Activated CD4-positive, alpha-beta T cell treated with anti-CD3 and anti-CD28 coated beads, Interleukin-2, amount 50 U/mL, for 1 hour (primary cell): ENCODE data around the gene TUBB1.
"Not testable (repeated sequence)": the region's sequence is repeated elsewhere in the genome, so short reads cannot be mapped to it uniquely, and the experiment has no call there.

Source experiments
- DNase-seq: peaks from one replicate; pipeline ENCODE4 v3.0.0-alpha.2; 2020

TUBB1 gene

GRCh38 chr20:59024111-59024530 lies 4.9 kb downstream of the TUBB1 start:
- no peak for DNase-seq

- no peak for DNase-seq
These were observed 5.9 kb downstream of the TUBB1 start for GRCh38 chr20:59025086-59025485.

- no peak for DNase-seq
These were observed 6.3 kb downstream of the TUBB1 start for GRCh38 chr20:59025511-59025910.

GRCh38 chr20:59026904-59027740 lies 7.9 kb downstream of the TUBB1 start:
- DNase-seq = no peak

- no peak for DNase-seq
These were observed 8.6 kb downstream of the TUBB1 start for GRCh38 chr20:59027741-59028320.

- no peak for DNase-seq
These were observed 9.6 kb downstream of the TUBB1 start for GRCh38 chr20:59028812-59029211.

- no peak for DNase-seq
These were observed 11.8 kb downstream of the TUBB1 start for GRCh38 chr20:59030911-59031563.

- DNase-seq = no peak
These were observed 12.4 kb downstream of the TUBB1 start for GRCh38 chr20:59031564-59032022.

GRCh38 chr20:59032023-59032712 lies 12.9 kb downstream of the TUBB1 start, which contains the start of gene ATP5F1E:
Gene ATP5F1E, minus strand, starts transcription at chr20:59032335. Its CDS starts 84 bp downstream, at chr20:59032251.
- peak; percentile 97 for DNase-seq

GRCh38 chr20:59032713-59033059 lies 13.5 kb downstream of the TUBB1 start:
- DNase-seq = no peak

GRCh38 chr20:59033093-59033492 lies 13.9 kb downstream of the TUBB1 start:
- DNase-seq = no peak

- DNase-seq = no peak
These were observed 14.5 kb downstream of the TUBB1 start for GRCh38 chr20:59033616-59034165.

GRCh38 chr20:59035381-59035780 lies 16.2 kb downstream of the TUBB1 start:
- no peak for DNase-seq

- DNase-seq = no peak
These were observed 18.2 kb downstream of the TUBB1 start for GRCh38 chr20:59037386-59037785.

GRCh38 chr20:59039233-59039632 lies 20.0 kb downstream of the TUBB1 start:
- DNase-seq = no peak

- no peak for DNase-seq
These were observed 21.4 kb downstream of the TUBB1 start for GRCh38 chr20:59040667-59041066.

GRCh38 chr20:59041487-59041886 lies 22.3 kb downstream of the TUBB1 start:
- DNase-seq = not testable (repeated sequence)

- no peak for DNase-seq
These were observed 23.0 kb downstream of the TUBB1 start, which contains the start of gene PRELID3B for GRCh38 chr20:59042151-59042795. Gene PRELID3B, minus strand, starts transcription at chr20:59042786. Its CDS starts 56 bp downstream, at chr20:59042730.

GRCh38 chr20:59042796-59043631 lies 23.8 kb downstream of the TUBB1 start:
- DNase-seq = peak; percentile 93

GRCh38 chr20:59043698-59044097 lies 24.5 kb downstream of the TUBB1 start:
- DNase-seq = no peak

- no peak for DNase-seq
These were observed 25.1 kb downstream of the TUBB1 start for GRCh38 chr20:59044295-59044694.
